Ovary (tissue), 3 donors: ENCODE measurements around the gene P2RY6.

Source experiments
- CTCF ChIP-seq, 3 donors: fragments of 450-650 bp in 2 of 3; fragments of 200-600 bp in 1 of 3; IDR thresholded peaks; one replicate each; pipeline versions ENCODE4 v1.5.1 to v1.8.0; 2016 to 2022; ENCODE audit warnings: antibody characterized with exemption in 3 of 3, mild to moderate bottlenecking in 1 of 3
- POLR2A ChIP-seq: fragments of 450-650 bp; IDR thresholded peaks from one replicate; pipeline ENCODE4 v1.6.1; 2017; ENCODE audit warnings: antibody characterized with exemption, mild to moderate bottlenecking, moderate library complexity
- donor health status: DM: no; HTN: no; CAD: no.

GRCh38 chr11:73233692-73234470 is 38.3 kb upstream of the P2RY6 start:
- no peak for TF ChIP-seq CTCF (IDR thresholded peaks at IDR 0.05)
- TF ChIP-seq POLR2A: no peak
